ENCODE measurements around the gene STUM. TPM values are rescaled to one million over a fixed set of nuclear protein-coding genes. Genes with fewer than 3 reads are reported as not detected.

The STUM gene
- total and polyA plus RNA-seq, 2 donors (not counting 1 experiment from before 2014, with no cell fraction given) = 0.01 TPM; not detected in 1

- Histone ChIP-seq H3K36me3 (ENCODE audit: control insufficient read depth, insufficient read depth, low read length) (no peaks in the 10 kb centered on the region), H4K20me1 (ENCODE audit: control insufficient read depth, extremely low read depth, insufficient read depth, low read length) (no peaks in the 10 kb centered on the region), H2AFZ (ENCODE audit: low read length) (no peak overlapping the region), H3K79me2 (ENCODE audit: control insufficient read depth, insufficient read depth, low read length) (no peaks in the 10 kb centered on the region), H3K27ac (ENCODE audit: insufficient read depth, low read length) (no peak overlapping the region), H3K4me3 (replicated peaks in 1 of 4; ENCODE audit: control extremely low read depth in 1 of 4, insufficient read depth in 1 of 4, low read depth in 3 of 4, low read length in 4 of 4) (no peak overlapping the region), H3K4me2 (ENCODE audit: extremely low read depth, insufficient read depth, low read length) (no peak overlapping the region), H3K9ac (ENCODE audit: insufficient read depth, low read length) (no peak overlapping the region), H3K27me3 (ENCODE audit: control insufficient read depth, insufficient read depth, low read length) (peaks cover 2% of the 10 kb centered on the region), H3K4me1 (ENCODE audit: control insufficient read depth, extremely low read depth, insufficient read depth, low read length) (no peaks in the 10 kb centered on the region), H3K9me3 (ENCODE audit: control insufficient read depth, insufficient read depth, low read depth, low read length) (no peaks in the 10 kb centered on the region)
- no peak for DNase-seq (ENCODE audit: low read depth in 2 of 2)
- TF ChIP-seq EZH2 (IDR thresholded peaks at IDR 0.05; ENCODE audit: low read length, missing control alignments) = no peak
- no peak for TF ChIP-seq CTCF (conservative IDR thresholded peaks at IDR 0.05 in 1 of 2, IDR thresholded peaks at IDR 0.05 in 1 of 2; ENCODE audit: low read depth in 1 of 2, low read length in 2 of 2)
Observed at GRCh38 chr1:226534645-226535044, 13.9 kb upstream of the STUM start.

GRCh38 chr1:226535666-226536065 is 12.9 kb upstream of the STUM start:
- H3K9me3 ChIP-seq (ENCODE audit: control insufficient read depth, insufficient read depth, low read depth, low read length) = no peaks in the 10 kb centered on the region
- no peak overlapping the region for H3K4me3 ChIP-seq (replicated peaks in 1 of 4; ENCODE audit: control extremely low read depth in 1 of 4, insufficient read depth in 1 of 4, low read depth in 3 of 4, low read length in 4 of 4)

GRCh38 chr1:226541231-226541630 is 7.3 kb upstream of the STUM start:
- Histone ChIP-seq H4K20me1 (ENCODE audit: control insufficient read depth, extremely low read depth, insufficient read depth, low read length) (no peaks in the 10 kb centered on the region), H3K36me3 (ENCODE audit: control insufficient read depth, insufficient read depth, low read length) (no peaks in the 10 kb centered on the region), H2AFZ (ENCODE audit: low read length) (no peak overlapping the region), H3K27ac (ENCODE audit: insufficient read depth, low read length) (no peak overlapping the region), H3K27me3 (ENCODE audit: control insufficient read depth, insufficient read depth, low read length) (no peaks in the 10 kb centered on the region), H3K4me1 (ENCODE audit: control insufficient read depth, extremely low read depth, insufficient read depth, low read length) (no peaks in the 10 kb centered on the region), H3K9me3 (ENCODE audit: control insufficient read depth, insufficient read depth, low read depth, low read length) (no peaks in the 10 kb centered on the region), H3K4me2 (ENCODE audit: extremely low read depth, insufficient read depth, low read length) (no peak overlapping the region), H3K79me2 (ENCODE audit: control insufficient read depth, insufficient read depth, low read length) (no peaks in the 10 kb centered on the region), H3K4me3 (replicated peaks in 1 of 4; ENCODE audit: control extremely low read depth in 1 of 4, insufficient read depth in 1 of 4, low read depth in 3 of 4, low read length in 4 of 4) (no peak overlapping the region), H3K9ac (ENCODE audit: insufficient read depth, low read length) (no peak overlapping the region)
- DNase-seq (ENCODE audit: low read depth in 2 of 2) = no peak
- TF ChIP-seq CTCF (conservative IDR thresholded peaks at IDR 0.05 in 1 of 2, IDR thresholded peaks at IDR 0.05 in 1 of 2; ENCODE audit: low read depth in 1 of 2, low read length in 2 of 2) = no peak
- TF ChIP-seq EZH2 (IDR thresholded peaks at IDR 0.05; ENCODE audit: low read length, missing control alignments) = no peak

More at GRCh38 chr1:226535666-226536065, 12.9 kb upstream of the STUM start:
- H3K27me3 ChIP-seq (ENCODE audit: control insufficient read depth, insufficient read depth, low read length) = no peaks in the 10 kb centered on the region
- no peak overlapping the region for H3K27ac ChIP-seq (ENCODE audit: insufficient read depth, low read length)
- no peaks in the 10 kb centered on the region for H3K79me2 ChIP-seq (ENCODE audit: control insufficient read depth, insufficient read depth, low read length)
- H3K4me2 ChIP-seq (ENCODE audit: extremely low read depth, insufficient read depth, low read length) = no peak overlapping the region
- H3K9ac ChIP-seq (ENCODE audit: insufficient read depth, low read length) = no peak overlapping the region
- TF ChIP-seq EZH2 (IDR thresholded peaks at IDR 0.05; ENCODE audit: low read length, missing control alignments) = no peak
- no peak for TF ChIP-seq CTCF (conservative IDR thresholded peaks at IDR 0.05 in 1 of 2, IDR thresholded peaks at IDR 0.05 in 1 of 2; ENCODE audit: low read depth in 1 of 2, low read length in 2 of 2)
- no peak overlapping the region for H2AFZ ChIP-seq (ENCODE audit: low read length)
- H3K36me3 ChIP-seq (ENCODE audit: control insufficient read depth, insufficient read depth, low read length) = no peaks in the 10 kb centered on the region
- DNase-seq (ENCODE audit: low read depth in 2 of 2) = no peak
- H3K4me1 ChIP-seq (ENCODE audit: control insufficient read depth, extremely low read depth, insufficient read depth, low read length) = no peaks in the 10 kb centered on the region
- no peaks in the 10 kb centered on the region for H4K20me1 ChIP-seq (ENCODE audit: control insufficient read depth, extremely low read depth, insufficient read depth, low read length)

Data from fibroblast of lung (primary cell).